Fibroblast of the aortic adventitia (primary cell): ENCODE results near the gene CYS1. TPM values are rescaled to one million over a fixed set of nuclear protein-coding genes. Genes with fewer than 3 reads are reported as not detected.

Experiments used
- DNase-seq: peaks from one replicate; pipeline ENCODE4 v3.0.0-alpha.2; 2010; ENCODE audit warnings: low read depth
- H3K4me3 ChIP-seq: 2 replicates; pipeline ENCODE4 v1.5.1; 2011; ENCODE audit warnings: low read depth, mild to moderate bottlenecking, control low read depth, low read length, moderate library complexity
- total RNA-seq: library from RNA; depleted of rRNA; stranded (reverse); fragments of >200 nt; gene quantifications from 2 replicates; pipeline ENCODE4 v1.2.3, GENCODE V29; 2012; ENCODE audit warnings: low replicate concordance
- TF ChIP-seq, protein P1 (sequence below): IDR thresholded peaks from 2 replicates; pipeline ENCODE4 v1.5.1; 2011; ENCODE audit warnings: mild to moderate bottlenecking, low read length, control low read depth, inconsistent platforms; ENCODE audit not compliant: insufficient read depth

The CYS1 gene
- total RNA-seq, 1 donor: 3.2 TPM

DNA sequence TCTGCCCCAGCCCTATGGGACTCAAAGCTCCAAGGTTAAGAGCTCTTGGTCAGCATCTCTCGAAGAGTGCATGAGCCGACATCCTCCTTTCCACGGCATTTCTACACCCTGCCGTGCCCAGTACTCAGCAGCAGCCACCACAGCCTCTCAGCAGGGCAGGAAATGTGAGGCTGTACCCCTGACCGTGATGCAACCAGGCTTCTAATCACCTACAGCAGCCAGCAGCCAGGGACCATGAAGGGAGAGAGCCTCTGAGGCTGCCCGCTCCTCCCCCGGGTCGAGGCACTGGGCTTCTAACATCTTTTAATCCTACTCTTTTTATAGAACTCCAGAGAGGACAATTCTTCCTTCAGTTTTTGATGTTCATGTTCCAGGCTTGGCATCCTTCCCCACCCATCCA lies 6.5 kb downstream of the CYS1 start:
- no peak overlapping the region for H3K4me3 ChIP-seq
- DNase-seq: no peak
- TF ChIP-seq, protein P1, sequence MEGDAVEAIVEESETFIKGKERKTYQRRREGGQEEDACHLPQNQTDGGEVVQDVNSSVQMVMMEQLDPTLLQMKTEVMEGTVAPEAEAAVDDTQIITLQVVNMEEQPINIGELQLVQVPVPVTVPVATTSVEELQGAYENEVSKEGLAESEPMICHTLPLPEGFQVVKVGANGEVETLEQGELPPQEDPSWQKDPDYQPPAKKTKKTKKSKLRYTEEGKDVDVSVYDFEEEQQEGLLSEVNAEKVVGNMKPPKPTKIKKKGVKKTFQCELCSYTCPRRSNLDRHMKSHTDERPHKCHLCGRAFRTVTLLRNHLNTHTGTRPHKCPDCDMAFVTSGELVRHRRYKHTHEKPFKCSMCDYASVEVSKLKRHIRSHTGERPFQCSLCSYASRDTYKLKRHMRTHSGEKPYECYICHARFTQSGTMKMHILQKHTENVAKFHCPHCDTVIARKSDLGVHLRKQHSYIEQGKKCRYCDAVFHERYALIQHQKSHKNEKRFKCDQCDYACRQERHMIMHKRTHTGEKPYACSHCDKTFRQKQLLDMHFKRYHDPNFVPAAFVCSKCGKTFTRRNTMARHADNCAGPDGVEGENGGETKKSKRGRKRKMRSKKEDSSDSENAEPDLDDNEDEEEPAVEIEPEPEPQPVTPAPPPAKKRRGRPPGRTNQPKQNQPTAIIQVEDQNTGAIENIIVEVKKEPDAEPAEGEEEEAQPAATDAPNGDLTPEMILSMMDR: no peak

DNA sequence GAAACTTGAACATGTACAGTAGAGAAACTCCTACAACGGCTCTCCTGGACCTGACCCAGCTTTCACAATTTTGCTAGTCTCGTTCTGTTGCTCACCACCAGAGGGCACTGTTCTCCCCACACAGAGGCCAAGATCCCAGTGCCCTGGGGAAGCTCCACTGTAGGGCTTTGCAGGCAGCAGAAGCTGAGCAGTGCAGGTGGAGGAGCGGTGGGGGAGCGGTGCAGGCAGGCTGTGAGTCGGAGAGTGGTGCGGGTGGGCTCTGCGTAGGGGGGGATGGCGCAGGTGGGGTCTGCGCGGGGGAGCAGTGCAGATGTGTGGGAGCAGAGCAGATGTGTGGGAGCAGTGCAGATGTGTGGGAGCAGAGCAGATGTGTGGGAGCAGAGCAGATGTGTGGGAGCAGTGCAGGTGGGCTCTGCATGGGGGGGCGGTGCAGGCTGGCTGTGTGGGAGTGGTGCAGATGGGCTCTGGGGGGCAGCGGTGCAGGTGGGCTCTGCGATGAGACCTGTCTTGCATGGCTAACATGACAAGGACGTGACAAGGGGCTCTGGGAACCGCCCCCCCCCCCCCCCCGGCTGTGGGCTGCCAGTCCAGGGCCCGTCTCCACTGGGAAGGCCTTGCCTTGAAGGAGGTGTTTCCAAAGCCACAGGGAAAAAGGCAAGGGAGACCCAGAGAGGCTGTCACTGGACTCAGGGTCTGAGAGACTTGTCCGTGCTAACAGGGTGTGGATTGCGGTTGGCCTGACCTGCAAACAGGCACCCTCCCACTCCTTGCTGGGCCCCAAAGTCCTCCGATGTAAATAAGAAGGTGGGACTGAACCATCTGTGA lies 7.3 kb downstream of the CYS1 start:
- H3K4me3 ChIP-seq: no peak overlapping the region
- TF ChIP-seq, protein P1: peak; percentile 91
- peak; percentile 91 for DNase-seq

DNA sequence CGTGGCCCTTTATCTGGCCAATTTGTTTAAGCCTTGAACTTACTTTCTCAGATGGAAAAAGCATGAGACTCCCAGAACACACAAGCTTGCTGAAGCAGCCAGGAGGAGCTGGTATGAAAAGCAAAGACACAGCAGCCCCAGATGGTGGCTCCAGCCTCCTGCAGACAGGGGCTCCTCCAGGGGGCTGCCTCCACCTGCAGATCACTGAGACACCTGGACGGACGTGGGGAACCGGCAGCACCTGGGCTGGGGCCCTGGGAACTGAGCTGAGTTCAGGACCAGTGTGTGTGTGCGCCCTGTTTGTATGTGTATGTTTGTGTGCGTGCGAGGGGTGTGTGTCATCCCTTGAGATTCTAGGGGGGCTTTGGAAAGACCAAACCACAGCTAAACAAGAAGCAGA lies 8.6 kb downstream of the CYS1 start:
- TF ChIP-seq, protein P1: no peak
- H3K4me3 ChIP-seq: no peak overlapping the region
- no peak for DNase-seq

DNA sequence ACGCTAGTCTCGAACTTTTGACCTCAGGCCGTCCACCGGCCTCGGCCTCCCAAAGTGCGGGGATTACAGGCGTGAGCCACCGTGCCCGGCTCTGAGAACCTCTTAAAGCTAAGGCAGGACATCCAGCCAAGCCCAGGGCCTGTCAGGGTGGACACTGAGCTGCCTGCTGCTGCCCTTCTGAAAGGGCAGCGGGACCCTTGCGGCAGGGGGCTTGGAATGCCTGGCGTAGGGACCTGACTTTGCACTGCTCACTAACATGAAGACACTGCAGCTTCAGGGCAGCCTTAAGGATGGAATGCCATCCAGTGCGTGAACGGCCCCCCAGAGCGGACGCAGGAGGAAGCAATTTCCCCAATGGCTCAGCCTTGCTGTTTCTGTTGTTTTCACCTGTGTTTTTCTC lies 9.0 kb downstream of the CYS1 start:
- no peak for DNase-seq
- TF ChIP-seq, protein P1: no peak
- H3K4me3 ChIP-seq: no peak overlapping the region

DNA sequence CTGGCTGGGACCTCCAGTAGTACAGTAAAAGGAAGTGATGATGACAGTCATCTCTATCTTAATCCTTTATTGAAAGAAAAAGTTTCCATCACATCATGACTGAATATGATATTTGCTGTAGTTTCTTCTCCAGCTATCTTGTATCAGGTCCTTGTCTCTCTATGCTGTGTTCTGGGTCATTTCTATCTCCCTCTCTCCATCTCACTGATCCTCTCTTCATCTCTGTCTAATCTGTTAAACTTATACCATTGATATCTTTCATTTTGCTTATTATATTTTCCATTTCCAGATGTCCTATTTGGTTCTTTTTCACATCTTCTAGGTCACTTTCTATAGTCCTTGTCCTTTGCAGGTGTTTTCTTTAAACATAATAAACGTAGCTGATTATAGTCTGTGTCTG lies 12.3 kb downstream of the CYS1 start:
- H3K4me3 ChIP-seq: no peak overlapping the region
- TF ChIP-seq, protein P1: no peak
- no peak for DNase-seq

DNA sequence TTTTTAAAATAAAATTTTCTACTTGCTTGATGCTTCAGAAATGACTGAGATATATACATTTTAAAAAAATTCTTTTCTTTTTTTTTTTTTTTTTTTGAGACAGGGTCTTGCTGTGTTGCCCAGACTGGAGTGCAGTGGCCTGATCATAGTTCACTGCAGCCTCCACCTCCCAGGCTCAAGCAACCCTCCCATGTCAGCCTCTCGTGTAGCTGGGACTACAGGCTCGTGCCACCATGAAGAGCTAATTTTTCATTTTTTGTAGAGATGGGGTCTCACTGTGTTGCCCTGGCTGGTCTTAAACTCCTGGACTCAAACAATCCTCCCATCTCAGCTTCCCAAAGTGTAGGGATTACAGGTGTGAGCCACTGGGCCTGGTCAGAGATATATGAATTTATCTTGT lies 12.9 kb downstream of the CYS1 start:
- TF ChIP-seq, protein P1: no peak
- DNase-seq: no peak
- no peak overlapping the region for H3K4me3 ChIP-seq

DNA sequence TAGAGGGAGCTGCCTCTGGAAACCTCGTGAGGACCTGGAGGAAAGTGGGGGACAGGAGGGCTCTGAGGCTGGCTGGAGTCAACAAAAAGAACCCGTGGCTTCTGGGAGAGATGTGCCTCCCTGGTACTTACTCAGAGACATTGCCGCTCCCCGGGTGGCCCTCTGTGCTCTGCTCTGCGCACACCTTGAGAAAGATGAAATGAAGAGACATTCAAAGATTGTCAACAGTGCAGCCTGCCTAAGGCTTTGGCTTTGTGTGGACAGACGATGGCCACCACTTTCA lies 14.5 kb downstream of the CYS1 start:
- no peak overlapping the region for H3K4me3 ChIP-seq
- DNase-seq: no peak
- TF ChIP-seq, protein P1: no peak
